CD4-positive, alpha-beta T cell (primary cell): Measurements from ENCODE around the gene DNMT3A. TPM values are rescaled to one million over a fixed set of nuclear protein-coding genes. Genes with fewer than 3 reads are reported as not detected.

Source experiments
- ATAC-seq: fragments of 200-7000 bp; cut with Tn5 transposase; one replicate; pipeline ENCODE4 v1.10.0; 2022; ENCODE audit warnings: mild to moderate bottlenecking; ENCODE audit not compliant: poor library complexity
- CTCF ChIA-PET: fragments of 350-600 bp; sonication (Branson Sonifier 250); formaldehyde crosslinking; loops from one replicate; lab custom pipeline; 2021; ENCODE audit warnings: antibody characterized with exemption, inconsistent platforms; lab: Charles Lee
- POLR2A ChIA-PET: fragments of 350-600 bp; sonication (Branson Sonifier 250); formaldehyde crosslinking; loops from one replicate; lab custom pipeline; 2021; ENCODE audit warnings: antibody characterized with exemption, inconsistent platforms; lab: Charles Lee
- DNase-seq, 14 experiments: peaks; one replicate each; pipeline ENCODE4 v3.0.0-alpha.2; 2013 to 2020; ENCODE audit warnings: mixed read lengths in 2 of 14
- H3K27ac ChIP-seq, 2 donors: one replicate each; pipeline versions ENCODE4 v1.5.1 to v1.7.0; 2013; ENCODE audit warnings: low read length in 2 of 2, low read depth in 1 of 2, mild to moderate bottlenecking in 1 of 2
- H3K27me3 ChIP-seq, 2 experiments: 1 replicate in 1 of 2; 2 replicates in 1 of 2; pipeline versions ENCODE4 v1.6.1 to v1.7.0; 2013; ENCODE audit warnings: low read length in 2 of 2, control low read depth in 1 of 2, mild to moderate bottlenecking in 1 of 2, moderate library complexity in 1 of 2; ENCODE audit not compliant: insufficient read depth in 2 of 2, control insufficient read depth in 1 of 2
- H3K36me3 ChIP-seq: one replicate; pipeline ENCODE4 v1.6.1; 2013; ENCODE audit warnings: low read length, control low read depth; ENCODE audit not compliant: insufficient read depth
- H3K4me1 ChIP-seq: one replicate; pipeline ENCODE4 v1.6.1; 2013; ENCODE audit warnings: low read length, control low read depth; ENCODE audit not compliant: insufficient read depth
- H3K4me3 ChIP-seq: one replicate; pipeline ENCODE4 v1.5.1; 2013; ENCODE audit warnings: mild to moderate bottlenecking, low read length, moderate library complexity
- H3K9me3 ChIP-seq, 2 experiments: 1 replicate in 1 of 2; 2 replicates in 1 of 2; pipeline versions ENCODE4 v1.6.1 to v1.7.0; 2013; ENCODE audit warnings: low read length in 2 of 2, mild to moderate bottlenecking in 2 of 2, control low read depth in 1 of 2, moderate library complexity in 1 of 2; ENCODE audit not compliant: control insufficient read depth in 1 of 2, insufficient read depth in 1 of 2
- H3K27ac Mint-ChIP-seq: one replicate; pipeline ENCODE4 v1.8.0; 2020; ENCODE audit warnings: mixed read lengths
- H3K27me3 Mint-ChIP-seq: one replicate; pipeline ENCODE4 v1.8.0; 2021; ENCODE audit warnings: mixed read lengths
- H3K36me3 Mint-ChIP-seq: one replicate; pipeline ENCODE4 v1.8.0; 2021; ENCODE audit warnings: low read depth, mixed read lengths
- H3K4me1 Mint-ChIP-seq: one replicate; pipeline ENCODE4 v1.8.0; 2021; ENCODE audit warnings: low read depth, mixed read lengths
- H3K4me3 Mint-ChIP-seq: one replicate; pipeline ENCODE4 v1.8.0; 2020; ENCODE audit warnings: mild to moderate bottlenecking, mixed read lengths
- H3K9me3 Mint-ChIP-seq: one replicate; pipeline ENCODE4 v1.8.0; 2020; ENCODE audit warnings: mixed read lengths
- CTCF ChIP-seq: fragments of 200-600 bp; IDR thresholded peaks from one replicate; pipeline ENCODE4 v1.8.0; 2022; ENCODE audit warnings: antibody characterized with exemption, mild to moderate bottlenecking
- intact Hi-C, 2 experiments: fragments of 100-400 bp; cut with DNase I in 1 of 2; cut with micrococcal nuclease in 1 of 2; formaldehyde crosslinking; loops; one replicate each; pipeline versions ENCODE4 v1.15.1 to v1.9.0; 2023 to 2025; cut with DNase I, micrococcal nuclease
- total RNA-seq, 174 experiments: library from RNA in 2 of 174; stranded (reverse) in 2 of 174; gene quantifications; one replicate each; pipeline ENCODE4 v1.2.3 and lab custom pipeline; 2021 to 2026

Gene DNMT3A
- total RNA-seq, 2 experiments from 2014 or later, result 57.1 to 62.1 TPM

- no peak for TF ChIP-seq CTCF
- intact Hi-C loops, result loop anchor here (2.0 to 10.0 kb wide), 4 partner anchors 16 to 62 kb away; no protein-coding TSS in a partner anchor
- DNase-seq (peak in 13 of 14 experiments; percentile 39 to 80 (median 57)), ATAC-seq (peak; percentile 69)
- Histone ChIP-seq H3K4me1 (peaks cover 36% of the 10 kb centered on the region), H3K9me3 (no peaks in the 10 kb centered on the region), H3K4me3 (peak overlapping the region; percentile 80), H3K27ac (peak overlapping the region; percentile 58 to 64), H3K36me3 (peaks cover 42% of the 10 kb centered on the region), H3K27me3 (no peaks in the 10 kb centered on the region)
- no peaks in the 10 kb centered on the region for H3K27me3 Mint-ChIP-seq
- H3K9me3 Mint-ChIP-seq, result no peaks in the 10 kb centered on the region
- ChIA-PET POLR2A (interaction anchor here (0.7 to 4.9 kb wide), 12 partner anchors 10 to 258 kb away, joined by 3 to 84 read pairs (median 8); no protein-coding TSS in a partner anchor), CTCF (interaction anchor here (1.5 to 1.8 kb wide), 2 partner anchors 24 to 110 kb away, joined by 3 to 5 read pairs; no protein-coding TSS in a partner anchor)
- H3K36me3 Mint-ChIP-seq, result peaks cover 43% of the 10 kb centered on the region
- peaks cover 47% of the 10 kb centered on the region for H3K4me1 Mint-ChIP-seq
- peak overlapping the region; percentile 72 for H3K27ac Mint-ChIP-seq
- peak overlapping the region; percentile 69 for H3K4me3 Mint-ChIP-seq
Observed at GRCh38 chr2:25252291-25253152, 89.2 kb downstream of the DNMT3A start.

- H3K27me3 Mint-ChIP-seq, result no peaks in the 10 kb centered on the region
- peak in 10 of 14 experiments; percentile 29 to 64 (median 46) for DNase-seq
- H3K4me1 ChIP-seq, result peaks cover 36% of the 10 kb centered on the region
- ChIA-PET CTCF (interaction anchor here (1.5 to 1.8 kb wide), 2 partner anchors 110 kb away, joined by 3 to 5 read pairs; no protein-coding TSS in a partner anchor), POLR2A (interaction anchor here (0.6 to 4.9 kb wide), 15 partner anchors 9 to 216 kb away, joined by 3 to 84 read pairs (median 7); no protein-coding TSS in a partner anchor)
- H3K36me3 ChIP-seq, result peaks cover 42% of the 10 kb centered on the region
- TF ChIP-seq CTCF, result no peak
- H3K27ac Mint-ChIP-seq, result peak overlapping the region; percentile 90
- peak overlapping the region in 1 of 2 donors; percentile 64 for H3K27ac ChIP-seq
- intact Hi-C loops, result loop anchor here (2.0 to 10.0 kb wide), 5 partner anchors 17 to 63 kb away; no protein-coding TSS in a partner anchor
- H3K9me3 ChIP-seq, result no peaks in the 10 kb centered on the region
- no peaks in the 10 kb centered on the region for H3K27me3 ChIP-seq
- no peaks in the 10 kb centered on the region for H3K9me3 Mint-ChIP-seq
- H3K36me3 Mint-ChIP-seq, result peaks cover 48% of the 10 kb centered on the region
- H3K4me3 Mint-ChIP-seq, result peak overlapping the region; percentile 93
- peaks cover 47% of the 10 kb centered on the region for H3K4me1 Mint-ChIP-seq
- peak overlapping the region; percentile 80 for H3K4me3 ChIP-seq
- peak; percentile 50 for ATAC-seq
Observed at GRCh38 chr2:25251422-25252273, 90.1 kb downstream of the DNMT3A start.

GRCh38 chr2:25251071-25251421 is 90.7 kb downstream of the DNMT3A start:
- H3K9me3 Mint-ChIP-seq, result no peaks in the 10 kb centered on the region
- peak overlapping the region; percentile 90 for H3K27ac Mint-ChIP-seq
- no peaks in the 10 kb centered on the region for H3K27me3 Mint-ChIP-seq
- Histone ChIP-seq H3K27ac (peak overlapping the region in 1 of 2 donors; percentile 64), H3K4me3 (peak overlapping the region; percentile 80), H3K27me3 (no peaks in the 10 kb centered on the region), H3K4me1 (peaks cover 36% of the 10 kb centered on the region), H3K36me3 (peaks cover 43% of the 10 kb centered on the region), H3K9me3 (no peaks in the 10 kb centered on the region)
- DNase-seq (peak in 8 of 14 experiments; percentile 9 to 59 (median 32)), ATAC-seq (peak; percentile 51)
- peak overlapping the region; percentile 93 for H3K4me3 Mint-ChIP-seq
- POLR2A ChIA-PET, result interaction anchor here (0.7 to 4.9 kb wide), 10 partner anchors 17 to 111 kb away, joined by 3 to 84 read pairs (median 11); no protein-coding TSS in a partner anchor
- intact Hi-C loops, result loop anchor here (2.0 to 10.0 kb wide), 3 partner anchors 32 to 64 kb away; no protein-coding TSS in a partner anchor
- CTCF ChIA-PET, result interaction anchor here (1.5 kb wide), 1 partner anchor 111 kb away, joined by 3 read pairs; no protein-coding TSS in a partner anchor
- no peak for TF ChIP-seq CTCF
- peaks cover 46% of the 10 kb centered on the region for H3K36me3 Mint-ChIP-seq
- peaks cover 47% of the 10 kb centered on the region for H3K4me1 Mint-ChIP-seq
